Loucy (cell line): ENCODE data around the gene PTRHD1.

Experiments used
- H2AFZ ChIP-seq: fragments of 200-600 bp; sonication (generic); 2 replicates; pipeline ENCODE4 v1.6.0; 2016; ENCODE audit warnings: antibody characterized with exemption, mild to moderate bottlenecking, low read length, moderate library complexity
- H3F3A ChIP-seq: fragments of 200-600 bp; 2 replicates; pipeline ENCODE4 v1.6.0; 2016; ENCODE audit warnings: antibody characterized with exemption, low read depth, mild to moderate bottlenecking
- H3K27me3 ChIP-seq: fragments of 200-600 bp; sonication (generic); 2 replicates; pipeline ENCODE4 v1.6.1; 2014; ENCODE audit warnings: low read length, mild to moderate bottlenecking; ENCODE audit not compliant: insufficient read depth, poor library complexity, severe bottlenecking
- H3K36me3 ChIP-seq: fragments of 200-600 bp; sonication (generic); 2 replicates; pipeline ENCODE4 v1.6.1; 2016; ENCODE audit warnings: low read length; ENCODE audit not compliant: insufficient read depth
- H3K4me1 ChIP-seq: fragments of 200-600 bp; sonication (generic); 2 replicates; pipeline ENCODE4 v1.5.1; 2014; ENCODE audit warnings: low read length, mild to moderate bottlenecking; ENCODE audit not compliant: insufficient read depth, poor library complexity, severe bottlenecking
- H3K4me2 ChIP-seq: fragments of 200-600 bp; sonication (generic); 2 replicates; pipeline ENCODE4 v1.6.0; 2014; ENCODE audit warnings: antibody characterized with exemption, low read length, low read depth, mild to moderate bottlenecking; ENCODE audit not compliant: poor library complexity, severe bottlenecking
- H3K4me3 ChIP-seq: fragments of 200-600 bp; sonication (generic); 2 replicates; pipeline ENCODE4 v1.5.1; 2014; ENCODE audit warnings: low read length, mild to moderate bottlenecking, mixed read lengths; ENCODE audit not compliant: poor library complexity, severe bottlenecking
- H3K79me2 ChIP-seq: fragments of 200-600 bp; sonication (generic); 2 replicates; pipeline ENCODE4 v1.6.1; 2014; ENCODE audit warnings: low read length; ENCODE audit not compliant: insufficient read depth
- H3K9ac ChIP-seq: fragments of 200-600 bp; sonication (generic); 2 replicates; pipeline ENCODE4 v1.6.0; 2014; ENCODE audit warnings: mild to moderate bottlenecking, low read depth, low read length, moderate library complexity; ENCODE audit not compliant: poor library complexity, severe bottlenecking
- H3K9me2 ChIP-seq: fragments of 200-600 bp; sonication (generic); replicated peaks from 2 replicates; pipeline ENCODE4 v1.6.1; 2016; ENCODE audit warnings: low read depth, low read length, mixed read lengths
- H3K9me3 ChIP-seq: fragments of 200-600 bp; sonication (generic); 2 replicates; pipeline ENCODE4 v1.6.1; 2014; ENCODE audit warnings: mild to moderate bottlenecking, antibody characterized with exemption, low read length, low read depth; ENCODE audit not compliant: insufficient read depth
- H4K20me1 ChIP-seq: fragments of 200-600 bp; sonication (generic); 2 replicates; pipeline ENCODE4 v1.6.0; 2014; ENCODE audit warnings: antibody characterized with exemption, low read length, mild to moderate bottlenecking; ENCODE audit not compliant: insufficient read depth, poor library complexity, severe bottlenecking
- CTCF ChIP-seq: fragments of 200-600 bp; sonication (generic); conservative IDR thresholded peaks from 2 replicates; pipeline ENCODE4 v1.5.1; 2014; ENCODE audit warnings: mild to moderate bottlenecking, antibody characterized with exemption, low read length
- EZH2phosphoT487 ChIP-seq: fragments of 200-600 bp; IDR thresholded peaks from 2 replicates; pipeline ENCODE4 v1.6.1; 2018; ENCODE audit warnings: antibody characterized with exemption, mild to moderate bottlenecking, moderate library complexity, borderline replicate concordance

The PTRHD1 gene

GRCh38 chr2:24743924-24744323 lies 49.3 kb downstream of the PTRHD1 start:
- Histone ChIP-seq H3K9ac (no peak overlapping the region), H3K27me3 (no peaks in the 10 kb centered on the region), H3K36me3 (peaks cover 12% of the 10 kb centered on the region; the same call in 1 of the 2 replicates), H3K9me2 (no peaks in the 10 kb centered on the region), H4K20me1 (no peaks in the 10 kb centered on the region), H3K79me2 (no peaks in the 10 kb centered on the region), H3K4me2 (no peak overlapping the region), H3K9me3 (no peaks in the 10 kb centered on the region), H3F3A (no peaks in the 10 kb centered on the region), H2AFZ (no peak overlapping the region), H3K4me1 (no peaks in the 10 kb centered on the region), H3K4me3 (no peak overlapping the region)
- TF ChIP-seq EZH2phosphoT487 = no peak
- no peak for TF ChIP-seq CTCF

GRCh38 chr2:24742730-24743129 lies 50.5 kb downstream of the PTRHD1 start:
- Histone ChIP-seq H3K79me2 (no peaks in the 10 kb centered on the region), H3K4me1 (no peaks in the 10 kb centered on the region), H2AFZ (no peak overlapping the region), H3F3A (no peaks in the 10 kb centered on the region), H4K20me1 (no peaks in the 10 kb centered on the region), H3K9ac (no peak overlapping the region), H3K4me3 (no peak overlapping the region), H3K27me3 (no peaks in the 10 kb centered on the region), H3K36me3 (peaks cover 12% of the 10 kb centered on the region; the same call in 1 of the 2 replicates), H3K9me2 (no peaks in the 10 kb centered on the region), H3K4me2 (no peak overlapping the region), H3K9me3 (no peaks in the 10 kb centered on the region)
- TF ChIP-seq EZH2phosphoT487 (no peak), CTCF (no peak)

- Histone ChIP-seq H4K20me1 (no peaks in the 10 kb centered on the region), H3F3A (no peaks in the 10 kb centered on the region), H3K4me2 (no peak overlapping the region), H3K4me1 (no peaks in the 10 kb centered on the region), H3K9ac (no peak overlapping the region), H3K9me3 (no peaks in the 10 kb centered on the region), H3K79me2 (no peaks in the 10 kb centered on the region), H3K27me3 (no peaks in the 10 kb centered on the region), H3K4me3 (no peak overlapping the region), H2AFZ (no peak overlapping the region), H3K36me3 (peaks cover 12% of the 10 kb centered on the region; the same call in 1 of the 2 replicates), H3K9me2 (no peaks in the 10 kb centered on the region)
- no peak for TF ChIP-seq CTCF
- TF ChIP-seq EZH2phosphoT487 = no peak
Measured at GRCh38 chr2:24740142-24740541, 53.0 kb downstream of the PTRHD1 start.
